ENCODE data around the gene ACOX2. TPM values are rescaled to one million over a fixed set of nuclear protein-coding genes. Genes with fewer than 3 reads are reported as not detected.

Gene ACOX2
- total RNA-seq, result 20.1 TPM
- long read RNA-seq, transcript ACOX2-207 (6 exons, 1,072 nt), result minor isoform, 7 of 40 reads
- long read RNA-seq, transcript ACOX2-201 (15 exons, 2,426 nt), result major isoform, 11 of 40 reads
- long read RNA-seq, partial matches to known transcripts, result 9 of 40 reads
- long read RNA-seq, other reads (novel, unspliced or antisense), result 13 of 40 reads

GRCh38 chr3:58536501-58537411 lies at the start of gene ACOX2:
TSS of gene ACOX2 (minus strand) at chr3:58537190. CDS start at chr3:58535106, 2,084 bp downstream.
- H3K9me3 ChIP-seq, result no peaks in the 10 kb centered on the region
- ATAC-seq (peak; percentile 90), DNase-seq (peak; percentile 88)
- intact Hi-C loops (cut with DNase I), result no loop called here
- H3K27ac ChIP-seq, result peak within 1 kb of the TSS; percentile 76
- H3K4me3 ChIP-seq, result peak within 1 kb of the TSS; percentile 54
- no peaks in the 10 kb centered on the region for H3K36me3 ChIP-seq
- no peaks in the 10 kb centered on the region for H3K27me3 ChIP-seq
- no peak for TF ChIP-seq CTCF (IDR thresholded peaks at IDR 0.05)
- peaks cover 25% of the 10 kb centered on the region for H3K4me1 ChIP-seq

GRCh38 chr3:58585994-58586393 lies 49.0 kb upstream of the ACOX2 start:
- Histone ChIP-seq H3K4me3 (peak overlapping the region; percentile 60), H3K27ac (no peak overlapping the region), H3K36me3 (no peaks in the 10 kb centered on the region), H3K9me3 (no peaks in the 10 kb centered on the region), H3K27me3 (peaks cover 15% of the 10 kb centered on the region), H3K4me1 (peaks cover 13% of the 10 kb centered on the region)
- DNase-seq (no peak), ATAC-seq (no peak)
- TF ChIP-seq CTCF (IDR thresholded peaks at IDR 0.05), result no peak
- intact Hi-C loops (cut with DNase I), result no loop called here

- intact Hi-C loops (cut with DNase I), result no loop called here
These were observed 48.2 kb upstream of the ACOX2 start for GRCh38 chr3:58585005-58585786.

GRCh38 chr3:58584690-58585004 lies 47.7 kb upstream of the ACOX2 start:
- ATAC-seq (no peak), DNase-seq (no peak)
- Histone ChIP-seq H3K4me3 (peak overlapping the region; percentile 60), H3K36me3 (no peaks in the 10 kb centered on the region), H3K27me3 (peaks cover 15% of the 10 kb centered on the region), H3K9me3 (no peaks in the 10 kb centered on the region), H3K27ac (peak overlapping the region; percentile 80), H3K4me1 (peaks cover 13% of the 10 kb centered on the region)
- no peak for TF ChIP-seq CTCF (IDR thresholded peaks at IDR 0.05)
- intact Hi-C loops (cut with DNase I), result no loop called here

More at GRCh38 chr3:58585005-58585786, 48.2 kb upstream of the ACOX2 start:
- H3K27me3 ChIP-seq, result peaks cover 15% of the 10 kb centered on the region
- H3K9me3 ChIP-seq, result no peaks in the 10 kb centered on the region
- peak; percentile 90 for TF ChIP-seq CTCF (IDR thresholded peaks at IDR 0.05)
- peak overlapping the region; percentile 80 for H3K27ac ChIP-seq
- peak overlapping the region; percentile 60 for H3K4me3 ChIP-seq
- H3K36me3 ChIP-seq, result no peaks in the 10 kb centered on the region
- DNase-seq (peak; percentile 91), ATAC-seq (peak; percentile 96)
- H3K4me1 ChIP-seq, result peaks cover 13% of the 10 kb centered on the region

GRCh38 chr3:58581328-58582091 lies 44.5 kb upstream of the ACOX2 start:
- TF ChIP-seq CTCF (IDR thresholded peaks at IDR 0.05), result no peak
- no peak overlapping the region for H3K27ac ChIP-seq
- H3K4me3 ChIP-seq, result no peak overlapping the region
- H3K4me1 ChIP-seq, result peaks cover 15% of the 10 kb centered on the region
- ATAC-seq (no peak), DNase-seq (no peak)
- H3K9me3 ChIP-seq, result no peaks in the 10 kb centered on the region
- intact Hi-C loops (cut with DNase I), result no loop called here
- H3K27me3 ChIP-seq, result peaks cover 4% of the 10 kb centered on the region
- no peaks in the 10 kb centered on the region for H3K36me3 ChIP-seq
